SK-N-SH treated with all-trans-retinoic acid at 6 μM for 48 hours (cell line): Measurements from ENCODE around the gene CPA1.

Source experiments
- ATAC-seq: fragments of 200-7000 bp; cut with Tn5 transposase; 3 replicates; pipeline ENCODE4 v1.9.1; 2020; ENCODE audit warnings: mild to moderate bottlenecking, moderate library complexity
- ARNTL ChIP-seq: fragments of 450-650 bp; formaldehyde crosslinking; IDR thresholded peaks from 2 replicates; pipeline ENCODE4 v1.5.0; 2020; ENCODE audit warnings: low read depth, mild to moderate bottlenecking, moderate library complexity, borderline replicate concordance
- BACH2 ChIP-seq: fragments of 250-450 bp; sonication (Bioruptor Pico); IDR thresholded peaks from 2 replicates; pipeline ENCODE4 v1.9.0; 2021; ENCODE audit warnings: mild to moderate bottlenecking, borderline replicate concordance
- CSDC2 ChIP-seq: fragments of 250-450 bp; sonication (Bioruptor Pico); IDR thresholded peaks from 2 replicates; pipeline ENCODE4 v1.5.0; 2020; ENCODE audit warnings: mild to moderate bottlenecking, moderate library complexity
- ESRRG ChIP-seq: fragments of 250-450 bp; sonication (Bioruptor Pico); IDR thresholded peaks from 2 replicates; pipeline ENCODE4 v1.6.1; 2021; ENCODE audit warnings: mild to moderate bottlenecking
- GLIS3 ChIP-seq: fragments of 250-450 bp; sonication (Bioruptor Pico); IDR thresholded peaks from 2 replicates; pipeline ENCODE4 v1.5.0; 2020; ENCODE audit warnings: mild to moderate bottlenecking, moderate library complexity
- ISL1 ChIP-seq: fragments of 250-450 bp; sonication (Bioruptor Pico); IDR thresholded peaks from 2 replicates; pipeline ENCODE4 v2.1.2; 2022; ENCODE audit warnings: mild to moderate bottlenecking, moderate library complexity
- OSR1 ChIP-seq: fragments of 250-450 bp; sonication (Bioruptor Pico); IDR thresholded peaks from 2 replicates; pipeline ENCODE4 v1.8.0; 2022; ENCODE audit warnings: moderate library complexity, mild to moderate bottlenecking, inconsistent platforms
- PPARA ChIP-seq: fragments of 250-450 bp; sonication (Bioruptor Pico); IDR thresholded peaks from 2 replicates; pipeline ENCODE4 v1.5.0; 2020; ENCODE audit warnings: mild to moderate bottlenecking, borderline replicate concordance
- RARB ChIP-seq: fragments of 250-450 bp; sonication (Bioruptor Pico); IDR thresholded peaks from 2 replicates; pipeline ENCODE4 v1.8.0; 2021; ENCODE audit warnings: mild to moderate bottlenecking, moderate library complexity
- SNAI2 ChIP-seq: fragments of 250-450 bp; sonication (Bioruptor Pico); IDR thresholded peaks from 2 replicates; pipeline ENCODE4 v1.5.0; 2020; ENCODE audit warnings: mild to moderate bottlenecking, moderate library complexity
- TCF4 ChIP-seq: fragments of 250-450 bp; sonication (Bioruptor Pico); IDR thresholded peaks from 2 replicates; pipeline ENCODE4 v1.8.0; 2021; ENCODE audit warnings: mild to moderate bottlenecking, moderate library complexity, borderline replicate concordance
- TOX ChIP-seq: fragments of 250-450 bp; sonication (Bioruptor Pico); IDR thresholded peaks from 2 replicates; pipeline ENCODE4 v1.8.0; 2021; ENCODE audit warnings: mild to moderate bottlenecking, moderate library complexity, borderline replicate concordance
- ZC3H10 ChIP-seq: fragments of 250-450 bp; sonication (Bioruptor Pico); IDR thresholded peaks from 2 replicates; pipeline ENCODE4 v1.5.1; 2021; ENCODE audit warnings: mild to moderate bottlenecking, moderate library complexity
- ZFP3 ChIP-seq: fragments of 250-450 bp; sonication (Bioruptor Pico); IDR thresholded peaks from 2 replicates; pipeline ENCODE4 v1.5.0; 2020; ENCODE audit warnings: mild to moderate bottlenecking, moderate library complexity
- ZFP30 ChIP-seq: fragments of 450-650 bp; formaldehyde crosslinking; IDR thresholded peaks from 2 replicates; pipeline ENCODE4 v1.5.0; 2022; ENCODE audit warnings: mild to moderate bottlenecking, moderate library complexity
- ZNF565 ChIP-seq: fragments of 450-650 bp; formaldehyde crosslinking; conservative IDR thresholded peaks from 2 replicates; pipeline ENCODE4 v1.5.0; 2020; ENCODE audit warnings: low read depth, mild to moderate bottlenecking, moderate library complexity
- ZNF70 ChIP-seq: fragments of 450-650 bp; formaldehyde crosslinking; IDR thresholded peaks from 2 replicates; pipeline ENCODE4 v1.5.0; 2020; ENCODE audit warnings: mild to moderate bottlenecking, moderate library complexity
- ZNF8 ChIP-seq: fragments of 450-650 bp; formaldehyde crosslinking; IDR thresholded peaks from 2 replicates; pipeline ENCODE4 v1.5.0; 2020; ENCODE audit warnings: mild to moderate bottlenecking, moderate library complexity
- TF ChIP-seq, protein P1 (sequence below): fragments of 250-450 bp; sonication (Bioruptor Pico); IDR thresholded peaks from 2 replicates; pipeline ENCODE4 v1.8.0; 2021; ENCODE audit warnings: low read depth, mild to moderate bottlenecking, moderate library complexity, borderline replicate concordance
- TF ChIP-seq, protein P2 (sequence below): fragments of 250-450 bp; sonication (Bioruptor Pico); IDR thresholded peaks from 2 replicates; pipeline ENCODE4 v1.8.0; 2020; ENCODE audit warnings: mild to moderate bottlenecking, moderate library complexity, borderline replicate concordance
- TF ChIP-seq, protein P3 (sequence below): fragments of 250-450 bp; sonication (Bioruptor Pico); IDR thresholded peaks from 2 replicates; pipeline ENCODE4 v1.5.1; 2021; ENCODE audit warnings: mild to moderate bottlenecking, moderate library complexity

CPA1 gene

DNA sequence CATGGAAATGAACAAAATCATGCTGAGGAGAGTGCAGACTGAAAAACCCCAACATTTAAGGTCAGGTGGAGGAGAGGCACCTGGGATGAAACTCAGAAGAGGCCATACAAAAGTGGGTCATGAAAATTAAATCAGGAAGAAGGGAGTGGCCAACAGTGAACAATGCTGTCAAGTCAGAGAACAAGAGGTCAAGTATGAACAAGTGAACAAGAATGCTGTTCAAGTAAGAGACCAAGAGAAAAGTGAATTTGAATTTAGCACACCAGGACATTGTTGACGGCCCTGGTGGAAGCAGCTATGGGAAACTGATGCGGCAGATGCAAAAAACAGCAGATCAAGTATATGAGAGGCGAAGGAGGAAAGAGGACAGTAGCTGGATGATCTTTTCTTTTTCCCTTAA lies 52.6 kb downstream of the CPA1 start:
- no peak for TF ChIP-seq ESRRG (CRISPR knock-in tag)
- TF ChIP-seq BACH2 (CRISPR knock-in tag): no peak
- no peak for TF ChIP-seq ZNF70
- TF ChIP-seq, protein P1, sequence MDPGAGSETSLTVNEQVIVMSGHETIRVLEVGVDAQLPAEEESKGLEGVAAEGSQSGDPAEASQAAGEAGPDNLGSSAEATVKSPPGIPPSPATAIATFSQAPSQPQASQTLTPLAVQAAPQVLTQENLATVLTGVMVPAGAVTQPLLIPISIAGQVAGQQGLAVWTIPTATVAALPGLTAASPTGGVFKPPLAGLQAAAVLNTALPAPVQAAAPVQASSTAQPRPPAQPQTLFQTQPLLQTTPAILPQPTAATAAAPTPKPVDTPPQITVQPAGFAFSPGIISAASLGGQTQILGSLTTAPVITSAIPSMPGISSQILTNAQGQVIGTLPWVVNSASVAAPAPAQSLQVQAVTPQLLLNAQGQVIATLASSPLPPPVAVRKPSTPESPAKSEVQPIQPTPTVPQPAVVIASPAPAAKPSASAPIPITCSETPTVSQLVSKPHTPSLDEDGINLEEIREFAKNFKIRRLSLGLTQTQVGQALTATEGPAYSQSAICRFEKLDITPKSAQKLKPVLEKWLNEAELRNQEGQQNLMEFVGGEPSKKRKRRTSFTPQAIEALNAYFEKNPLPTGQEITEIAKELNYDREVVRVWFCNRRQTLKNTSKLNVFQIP (CRISPR knock-in tag): no peak
- no peak for TF ChIP-seq GLIS3
- TF ChIP-seq, protein P2, sequence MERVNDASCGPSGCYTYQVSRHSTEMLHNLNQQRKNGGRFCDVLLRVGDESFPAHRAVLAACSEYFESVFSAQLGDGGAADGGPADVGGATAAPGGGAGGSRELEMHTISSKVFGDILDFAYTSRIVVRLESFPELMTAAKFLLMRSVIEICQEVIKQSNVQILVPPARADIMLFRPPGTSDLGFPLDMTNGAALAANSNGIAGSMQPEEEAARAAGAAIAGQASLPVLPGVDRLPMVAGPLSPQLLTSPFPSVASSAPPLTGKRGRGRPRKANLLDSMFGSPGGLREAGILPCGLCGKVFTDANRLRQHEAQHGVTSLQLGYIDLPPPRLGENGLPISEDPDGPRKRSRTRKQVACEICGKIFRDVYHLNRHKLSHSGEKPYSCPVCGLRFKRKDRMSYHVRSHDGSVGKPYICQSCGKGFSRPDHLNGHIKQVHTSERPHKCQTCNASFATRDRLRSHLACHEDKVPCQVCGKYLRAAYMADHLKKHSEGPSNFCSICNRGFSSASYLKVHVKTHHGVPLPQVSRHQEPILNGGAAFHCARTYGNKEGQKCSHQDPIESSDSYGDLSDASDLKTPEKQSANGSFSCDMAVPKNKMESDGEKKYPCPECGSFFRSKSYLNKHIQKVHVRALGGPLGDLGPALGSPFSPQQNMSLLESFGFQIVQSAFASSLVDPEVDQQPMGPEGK (CRISPR knock-in tag): no peak
- TF ChIP-seq RARB: no peak
- no peak for TF ChIP-seq TCF4 (CRISPR knock-in tag)
- TF ChIP-seq SNAI2: no peak
- TF ChIP-seq ZC3H10 (CRISPR knock-in tag): no peak
- no peak for TF ChIP-seq ISL1 (CRISPR knock-in tag)
- no peak for TF ChIP-seq ZFP3 (CRISPR knock-in tag)
- TF ChIP-seq ARNTL: no peak
- TF ChIP-seq OSR1: no peak
- TF ChIP-seq ZNF565 (CRISPR knock-in tag): no peak
- TF ChIP-seq ZFP30: no peak
- no peak for TF ChIP-seq TOX (CRISPR knock-in tag)
- no peak for TF ChIP-seq ZNF8 (CRISPR knock-in tag)
- no peak for ATAC-seq

- TF ChIP-seq, protein P2 (CRISPR knock-in tag): no peak
- TF ChIP-seq ESRRG (CRISPR knock-in tag): no peak
- no peak for TF ChIP-seq ZC3H10 (CRISPR knock-in tag)
- TF ChIP-seq, protein P1 (CRISPR knock-in tag): no peak
- no peak for TF ChIP-seq ZNF8 (CRISPR knock-in tag)
- TF ChIP-seq OSR1: no peak
- no peak for TF ChIP-seq BACH2 (CRISPR knock-in tag)
- no peak for TF ChIP-seq CSDC2 (CRISPR knock-in tag)
- no peak for TF ChIP-seq PPARA (CRISPR knock-in tag)
- ATAC-seq: no peak
These were observed 53.0 kb downstream of the CPA1 start for GRCh38 chr7:130433301-130433700.

DNA sequence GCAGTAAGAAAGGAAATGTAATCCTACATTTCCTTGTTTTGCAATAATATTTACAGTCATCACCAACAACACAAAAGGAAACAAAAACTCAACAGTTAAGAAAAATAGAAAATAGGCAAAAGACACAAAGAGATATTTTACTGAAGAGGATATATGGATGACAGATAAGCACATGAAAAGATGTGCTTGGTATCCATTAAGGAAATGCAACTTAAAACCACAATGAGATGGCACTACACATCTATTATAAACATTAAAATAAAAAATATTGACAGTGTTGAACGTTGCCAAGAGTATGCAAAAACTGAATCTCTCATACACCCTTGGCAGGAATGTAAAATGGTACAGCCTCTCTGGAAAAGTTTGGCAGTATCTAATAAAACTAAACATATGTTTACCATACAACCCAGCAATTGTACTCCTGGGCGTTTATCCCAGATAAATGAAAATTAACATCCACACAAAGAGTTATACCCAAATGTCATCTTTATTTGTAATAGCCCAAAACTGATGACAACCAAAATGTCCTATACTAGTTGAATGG lies 55.1 kb downstream of the CPA1 start:
- TF ChIP-seq OSR1 (no peak), RARB (no peak), ZNF70 (no peak), CSDC2 (CRISPR knock-in tag) (no peak), ZFP3 (CRISPR knock-in tag) (no peak), PPARA (CRISPR knock-in tag) (no peak), GLIS3 (no peak), BACH2 (CRISPR knock-in tag) (no peak), ZNF565 (CRISPR knock-in tag) (no peak), TOX (CRISPR knock-in tag) (no peak), ISL1 (CRISPR knock-in tag) (no peak)
- TF ChIP-seq, protein P1 (CRISPR knock-in tag): no peak
- TF ChIP-seq, protein P3, sequence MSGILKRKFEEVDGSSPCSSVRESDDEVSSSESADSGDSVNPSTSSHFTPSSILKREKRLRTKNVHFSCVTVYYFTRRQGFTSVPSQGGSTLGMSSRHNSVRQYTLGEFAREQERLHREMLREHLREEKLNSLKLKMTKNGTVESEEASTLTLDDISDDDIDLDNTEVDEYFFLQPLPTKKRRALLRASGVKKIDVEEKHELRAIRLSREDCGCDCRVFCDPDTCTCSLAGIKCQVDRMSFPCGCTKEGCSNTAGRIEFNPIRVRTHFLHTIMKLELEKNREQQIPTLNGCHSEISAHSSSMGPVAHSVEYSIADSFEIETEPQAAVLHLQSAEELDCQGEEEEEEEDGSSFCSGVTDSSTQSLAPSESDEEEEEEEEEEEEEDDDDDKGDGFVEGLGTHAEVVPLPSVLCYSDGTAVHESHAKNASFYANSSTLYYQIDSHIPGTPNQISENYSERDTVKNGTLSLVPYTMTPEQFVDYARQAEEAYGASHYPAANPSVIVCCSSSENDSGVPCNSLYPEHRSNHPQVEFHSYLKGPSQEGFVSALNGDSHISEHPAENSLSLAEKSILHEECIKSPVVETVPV (CRISPR knock-in tag): no peak
- TF ChIP-seq, protein P2 (CRISPR knock-in tag): no peak
- no peak; the same call in 2 of the 3 replicates for ATAC-seq
